Mesodermal cell (in vitro differentiated cells): ENCODE data around the gene RNF103.

ENCODE experiments used
- H3K27ac ChIP-seq: 2 replicates; pipeline ENCODE4 v1.7.0; 2013; ENCODE audit warnings: mild to moderate bottlenecking, low read depth, low read length, moderate library complexity; ENCODE audit not compliant: severe bottlenecking
- H3K36me3 ChIP-seq: 2 replicates; pipeline ENCODE4 v1.7.1; 2013; ENCODE audit warnings: mild to moderate bottlenecking, low read length, moderate library complexity; ENCODE audit not compliant: control insufficient read depth, insufficient read depth
- H3K4me1 ChIP-seq: one replicate; pipeline ENCODE4 v1.7.1; 2013; ENCODE audit warnings: mild to moderate bottlenecking, low read length; ENCODE audit not compliant: insufficient read depth, control insufficient read depth, poor library complexity, severe bottlenecking
- H3K4me3 ChIP-seq: 2 replicates; pipeline ENCODE4 v1.7.0; 2013; ENCODE audit warnings: low read length, control low read depth, mild to moderate bottlenecking; ENCODE audit not compliant: insufficient read depth, poor library complexity, severe bottlenecking; ENCODE audit errors: extremely low read depth
- H3K9me3 ChIP-seq: 2 replicates; pipeline ENCODE4 v1.7.1; 2013; ENCODE audit warnings: mild to moderate bottlenecking, low read length, moderate library complexity; ENCODE audit not compliant: control insufficient read depth
- WGBS, 2 experiments: methylation state at CpG; one replicate each; pipeline ENCODE4 v1.1.5; 2013; ENCODE audit warnings: missing lambda C conversion rate in 2 of 2; ENCODE audit not compliant: insufficient coverage in 2 of 2; 5-methylcytosine and 5-hydroxymethylcytosine counted together

RNF103 gene

DNA sequence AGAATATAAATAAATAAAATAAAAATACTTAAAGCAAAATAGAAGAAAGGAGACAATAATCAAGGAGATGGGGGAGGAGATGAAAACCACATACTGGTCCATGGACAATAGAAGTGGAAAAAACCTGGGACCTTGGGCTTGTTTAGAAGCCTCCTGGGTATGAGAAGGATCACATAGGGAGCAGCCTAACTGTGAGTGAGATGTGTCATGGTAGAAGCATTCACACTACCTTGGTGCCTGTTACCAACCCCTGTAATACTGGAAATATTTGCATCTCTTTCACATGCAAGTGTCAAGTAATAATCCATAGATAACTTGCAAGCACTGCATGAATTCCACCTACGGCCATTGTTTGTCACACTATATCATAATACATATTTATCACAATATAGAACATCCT lies 23.2 kb upstream of the RNF103 start:
- 80 to 100% methylated on average over 1 of the region's 1 CpG for WGBS, 2 experiments
- Histone ChIP-seq H3K9me3 (peaks cover 5% of the 10 kb centered on the region), H3K27ac (no peak overlapping the region), H3K4me1 (no peaks in the 10 kb centered on the region), H3K4me3 (no peak overlapping the region), H3K36me3 (no peaks in the 10 kb centered on the region)

DNA sequence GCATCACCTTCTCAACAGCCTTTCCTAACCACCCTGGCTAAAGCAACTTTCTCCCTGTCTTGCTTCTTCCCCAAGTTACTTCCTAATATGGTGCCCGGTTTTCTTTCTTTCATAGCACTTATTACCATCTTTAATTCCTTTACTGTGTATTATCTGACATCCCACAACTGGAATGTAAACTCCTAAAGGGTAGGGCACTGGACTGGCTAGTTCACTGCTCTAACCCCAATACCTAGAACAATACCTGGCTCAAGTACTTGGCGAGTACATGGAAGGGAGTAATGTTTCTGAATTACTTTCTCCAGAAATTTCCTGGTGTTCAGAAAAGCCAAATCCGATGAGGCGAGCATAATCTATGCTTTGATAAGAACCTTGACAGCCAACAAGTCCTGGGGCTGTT lies 22.7 kb upstream of the RNF103 start:
- Histone ChIP-seq H3K36me3 (no peaks in the 10 kb centered on the region), H3K4me3 (no peak overlapping the region), H3K4me1 (no peaks in the 10 kb centered on the region), H3K9me3 (peaks cover 5% of the 10 kb centered on the region), H3K27ac (no peak overlapping the region)
- WGBS, 2 experiments: 92% methylated on average over 3 of the region's 4 CpGs

DNA sequence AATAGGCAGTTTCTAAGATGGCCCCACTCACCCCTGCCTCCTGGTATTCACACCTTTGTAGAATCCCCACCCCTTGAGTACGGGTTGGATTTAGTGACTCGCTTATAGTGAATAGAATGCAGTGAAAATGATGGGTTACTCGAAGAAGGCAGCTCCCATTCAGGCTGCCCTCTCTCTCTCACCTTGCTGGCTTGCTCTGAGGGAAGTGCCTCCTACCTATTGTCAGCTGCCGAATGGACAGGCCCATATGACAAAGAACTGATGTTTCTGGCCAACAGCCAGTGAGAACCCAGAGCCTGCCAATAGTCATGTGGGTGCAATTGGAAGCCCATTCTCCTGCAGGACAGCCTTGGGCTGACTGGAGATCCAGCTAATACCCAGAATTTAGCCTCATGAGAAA lies 22.1 kb upstream of the RNF103 start:
- Histone ChIP-seq H3K4me3 (no peak overlapping the region), H3K27ac (no peak overlapping the region), H3K36me3 (no peaks in the 10 kb centered on the region), H3K9me3 (peaks cover 5% of the 10 kb centered on the region), H3K4me1 (no peaks in the 10 kb centered on the region)
- WGBS, 2 experiments: 83% methylated on average over 1 to 2 of the region's 4 CpGs

DNA sequence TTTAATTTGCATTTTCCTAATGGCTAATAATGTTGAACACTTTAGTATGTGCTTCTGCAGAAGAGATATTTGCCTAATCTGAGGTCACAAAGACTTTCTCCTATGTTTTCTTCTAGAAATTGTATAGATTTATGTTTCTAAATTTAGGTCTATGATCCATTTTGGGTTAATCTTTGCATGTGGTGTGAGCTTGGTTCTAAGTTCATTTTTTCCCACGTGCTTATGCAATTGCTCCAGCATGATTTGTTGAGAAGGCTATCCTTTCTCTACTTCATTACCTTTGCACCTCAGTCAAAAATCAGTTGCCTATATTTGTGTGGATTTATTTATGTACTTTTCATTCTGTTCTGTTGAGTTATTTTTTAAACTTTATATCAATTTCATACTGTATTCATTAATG lies 15.0 kb upstream of the RNF103 start:
- Histone ChIP-seq H3K9me3 (no peaks in the 10 kb centered on the region), H3K36me3 (no peaks in the 10 kb centered on the region), H3K4me1 (no peaks in the 10 kb centered on the region), H3K27ac (no peak overlapping the region), H3K4me3 (no peak overlapping the region)
- WGBS, 2 experiments: no CpG with 5 or more reads among the region's 1 CpG

DNA sequence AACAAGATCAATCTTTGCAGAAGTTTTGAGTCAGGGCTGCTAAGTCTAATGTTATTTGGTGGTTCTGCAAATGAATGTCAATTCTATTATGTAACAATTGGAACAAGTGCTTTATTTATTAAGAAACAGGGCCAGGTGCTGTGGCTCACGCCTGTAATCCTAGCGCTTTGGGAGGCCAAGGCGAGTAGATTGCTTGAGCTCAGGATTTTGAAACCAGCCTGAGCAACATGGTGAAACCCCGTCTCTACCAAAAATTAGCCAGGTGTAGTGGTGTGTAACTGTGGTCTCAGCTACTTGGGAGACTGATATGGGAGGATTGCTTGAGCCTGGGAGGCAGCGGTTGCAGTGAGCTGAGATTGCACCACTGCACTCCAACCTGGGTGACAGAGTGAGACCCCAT lies 13.2 kb upstream of the RNF103 start:
- Histone ChIP-seq H3K4me1 (no peaks in the 10 kb centered on the region), H3K36me3 (no peaks in the 10 kb centered on the region), H3K9me3 (no peaks in the 10 kb centered on the region), H3K27ac (no peak overlapping the region), H3K4me3 (no peak overlapping the region)
- 89 to 100% methylated on average over 4 of the region's 5 CpGs for whole genome bisulfite sequencing, 2 experiments

DNA sequence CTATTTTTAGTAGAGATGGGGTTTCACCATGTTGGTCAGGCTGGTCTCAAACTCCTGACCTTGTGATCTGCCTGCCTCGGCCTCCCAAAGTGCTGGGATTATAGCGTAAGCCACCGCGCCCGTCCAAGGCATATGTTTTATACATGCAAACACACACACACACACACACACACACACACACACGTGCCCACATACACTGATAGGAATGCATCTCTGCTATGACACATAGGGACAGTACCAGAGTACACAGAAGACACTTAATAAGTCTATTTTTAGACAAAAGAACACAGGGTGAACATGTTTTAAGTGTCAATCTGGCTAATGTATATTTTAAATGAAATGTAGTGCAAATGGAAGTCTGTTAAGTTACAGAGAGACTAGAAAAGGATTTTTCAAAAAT lies 10.7 kb upstream of the RNF103 start:
- peaks cover 5% of the 10 kb centered on the region for H3K4me1 ChIP-seq
- H3K36me3 ChIP-seq: no peaks in the 10 kb centered on the region
- no peak overlapping the region for H3K27ac ChIP-seq
- no peaks in the 10 kb centered on the region for H3K9me3 ChIP-seq
- no peak overlapping the region for H3K4me3 ChIP-seq
- 69 to 76% methylated on average over 2 to 5 of the region's 6 CpGs for WGBS, 2 experiments

DNA sequence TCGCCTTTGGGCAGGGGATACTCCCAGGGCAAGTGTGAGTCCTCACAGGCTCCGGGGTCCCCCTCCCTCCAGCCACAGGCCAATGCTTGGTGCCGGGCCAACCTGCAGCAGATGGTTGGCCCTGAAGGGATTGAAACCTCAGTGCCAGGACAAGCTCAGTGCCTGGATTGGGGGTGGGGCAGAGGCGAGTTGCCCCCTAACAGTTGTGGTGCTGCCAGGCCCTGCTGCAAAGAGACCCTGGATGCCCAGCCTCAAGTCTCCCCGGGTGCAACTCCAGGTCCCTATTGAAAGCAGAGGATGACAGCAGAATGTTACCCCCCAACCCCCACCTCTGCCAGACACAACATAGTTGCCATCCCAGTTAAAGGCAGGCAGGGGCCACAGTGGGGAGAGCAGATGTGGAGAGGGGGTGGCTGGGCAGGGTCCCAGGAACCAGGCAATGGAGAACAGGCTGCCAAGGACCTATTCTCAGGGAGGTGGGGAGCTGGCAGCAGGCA lies 9.5 kb upstream of the RNF103 start:
- Histone ChIP-seq H3K4me1 (peaks cover 5% of the 10 kb centered on the region), H3K36me3 (no peaks in the 10 kb centered on the region), H3K9me3 (no peaks in the 10 kb centered on the region), H3K4me3 (no peak overlapping the region), H3K27ac (no peak overlapping the region)
- WGBS, 2 experiments: 77 to 83% methylated on average over 2 to 3 of the region's 5 CpGs

DNA sequence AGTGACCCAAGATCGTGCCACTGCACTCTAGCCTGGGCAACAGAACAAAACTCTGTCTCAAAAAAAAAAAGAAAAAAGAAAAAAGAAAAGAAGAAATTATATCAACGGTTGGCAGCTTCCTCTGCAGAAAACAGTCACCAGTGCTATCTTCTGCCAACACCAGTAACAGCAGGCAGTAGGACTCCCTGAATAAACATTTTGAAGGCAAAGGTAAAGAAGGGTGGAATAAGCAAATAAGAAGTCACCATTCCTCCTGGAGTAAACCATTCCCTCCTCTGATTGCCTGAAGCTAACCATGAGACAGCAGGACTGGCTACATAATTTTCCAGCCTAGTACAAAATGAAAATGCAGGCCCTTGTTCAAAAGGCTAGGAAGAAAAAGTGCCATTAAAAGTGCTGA lies 9.0 kb upstream of the RNF103 start:
- Histone ChIP-seq H3K27ac (no peak overlapping the region), H3K4me3 (no peak overlapping the region), H3K36me3 (no peaks in the 10 kb centered on the region), H3K4me1 (peaks cover 5% of the 10 kb centered on the region), H3K9me3 (no peaks in the 10 kb centered on the region)
- no CpG with 5 or more reads among the region's 2 CpGs for WGBS, 2 experiments

DNA sequence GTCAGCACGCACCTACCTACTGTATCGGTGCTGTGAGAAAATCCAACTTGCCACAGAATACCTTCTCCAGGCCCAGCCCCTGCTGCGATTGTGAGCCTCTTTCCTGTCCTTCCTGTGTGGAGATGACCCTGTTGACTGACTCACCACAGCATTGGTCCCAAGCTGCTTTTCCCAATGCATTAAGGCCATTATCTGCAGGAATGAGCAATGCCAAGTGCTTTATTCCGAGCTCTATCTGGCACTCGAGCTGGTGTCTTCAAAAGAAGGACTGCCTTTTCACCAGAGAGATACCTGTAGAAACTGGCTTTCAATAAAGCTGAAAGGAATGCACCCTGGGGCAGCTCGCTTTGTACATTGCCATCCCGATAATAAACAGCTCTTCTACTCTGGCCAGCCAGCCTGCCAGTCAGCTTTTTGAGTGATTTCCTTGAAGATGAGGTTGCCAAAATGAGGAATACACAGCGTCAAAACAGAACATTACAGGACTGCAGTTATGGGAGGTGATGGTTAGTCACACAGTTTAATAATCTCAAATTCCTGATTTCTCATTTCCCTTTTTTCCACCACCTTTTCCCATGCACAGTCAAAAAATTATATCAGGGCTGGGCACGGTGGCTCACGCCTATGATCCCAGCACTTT lies 8.3 kb upstream of the RNF103 start:
- no peak overlapping the region for H3K4me3 ChIP-seq
- no peaks in the 10 kb centered on the region for H3K36me3 ChIP-seq
- 72 to 76% methylated on average over 8 to 9 of the region's 10 CpGs for WGBS, 2 experiments
- no peaks in the 10 kb centered on the region for H3K9me3 ChIP-seq
- peaks cover 5% of the 10 kb centered on the region for H3K4me1 ChIP-seq
- no peak overlapping the region for H3K27ac ChIP-seq

DNA sequence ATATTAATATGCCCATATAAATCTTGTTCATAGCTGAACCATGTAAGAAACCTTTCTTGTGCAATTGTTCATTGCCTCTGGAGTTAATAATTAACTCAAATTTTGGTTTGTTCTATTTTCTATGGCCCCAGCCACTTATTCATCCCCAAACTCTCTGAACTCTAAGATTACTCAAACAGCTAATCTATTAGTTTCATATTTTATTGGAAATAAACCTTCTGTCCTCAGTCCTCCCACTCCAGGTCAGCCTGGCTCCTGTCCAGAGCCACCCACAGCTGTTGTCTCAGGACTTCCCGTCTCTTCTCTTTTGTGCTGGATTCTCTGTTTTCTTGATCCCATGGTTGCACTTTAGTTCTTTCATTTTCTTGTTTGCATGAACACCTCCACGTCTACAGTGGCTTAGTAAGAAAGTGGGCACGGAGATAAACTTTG lies 4.4 kb upstream of the RNF103 start:
- Histone ChIP-seq H3K9me3 (no peaks in the 10 kb centered on the region), H3K4me3 (no peak overlapping the region), H3K36me3 (no peaks in the 10 kb centered on the region), H3K27ac (no peak overlapping the region), H3K4me1 (peaks cover 5% of the 10 kb centered on the region)
- WGBS, 2 experiments: 86 to 90% methylated on average over 1 of the region's 3 CpGs

DNA sequence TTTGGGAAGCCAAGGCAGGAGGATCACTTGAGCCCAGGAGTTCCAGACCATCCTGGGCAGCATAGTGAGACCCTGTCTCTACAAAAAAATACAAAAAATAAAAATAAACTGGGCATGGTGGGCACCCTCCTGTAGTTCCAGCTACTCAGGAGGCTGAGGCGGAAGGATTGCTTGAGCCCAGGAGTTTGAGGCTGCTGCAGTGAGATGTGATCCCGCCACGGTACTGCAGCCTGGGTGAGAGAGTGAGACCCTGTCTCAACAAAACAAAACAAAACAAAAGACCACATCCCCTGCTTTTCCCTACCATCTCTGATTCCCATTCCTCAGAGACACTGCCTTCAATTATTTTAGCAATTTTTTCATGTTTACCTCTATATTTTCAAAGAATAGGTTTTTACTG lies 3.9 kb upstream of the RNF103 start:
- 100% methylated on average over 1 of the region's 3 CpGs for WGBS, 2 experiments
- H3K27ac ChIP-seq: no peak overlapping the region
- no peaks in the 10 kb centered on the region for H3K9me3 ChIP-seq
- H3K4me1 ChIP-seq: peaks cover 5% of the 10 kb centered on the region
- H3K4me3 ChIP-seq: no peak overlapping the region
- no peaks in the 10 kb centered on the region for H3K36me3 ChIP-seq
